ENCODE results near the gene CRADD. TPM values are rescaled to one million over a fixed set of nuclear protein-coding genes. Genes with fewer than 3 reads are reported as not detected.

The CRADD gene
- total RNA-seq, 6 experiments from 2014 or later = 17.2 to 65.3 (median 30.8) TPM

GRCh38 chr12:93833946-93834345 lies 156.8 kb downstream of the CRADD start:
- Histone ChIP-seq H3K4me3 (no peak overlapping the region), H3K27ac (no peak overlapping the region), H3K4me1 (peaks cover 0 to 9% (median 0%) of the 10 kb centered on the region in 4 donors), H3K36me3 (no peaks in the 10 kb centered on the region), H3K9me3 (no peaks in the 10 kb centered on the region), H3K27me3 (no peaks in the 10 kb centered on the region)
- intact Hi-C loops (cut with DNase I) = no loop called here
- no peak for ATAC-seq
- TF ChIP-seq CTCF (IDR thresholded peaks at IDR 0.05) (no peak), POLR2A (IDR thresholded peaks at IDR 0.05) (no peak)
- no peak for DNase-seq
- 82% methylated on average over 5 of the region's 6 CpGs for WGBS (ENCODE audit: insufficient coverage, low coverage, low lambda C conversion rate, missing lambda C conversion rate)

GRCh38 chr12:93836620-93837260 lies 159.6 kb downstream of the CRADD start:
- TF ChIP-seq POLR2A (IDR thresholded peaks at IDR 0.05) (no peak), CTCF (IDR thresholded peaks at IDR 0.05) (no peak)
- H3K4me1 ChIP-seq = peaks cover 0 to 9% (median 0%) of the 10 kb centered on the region in 4 donors
- no peaks in the 10 kb centered on the region for H3K27me3 ChIP-seq
- no peak overlapping the region for H3K27ac ChIP-seq
- WGBS (ENCODE audit: insufficient coverage, low coverage, low lambda C conversion rate, missing lambda C conversion rate) = 78% methylated on average over 6 of the region's 7 CpGs
- H3K36me3 ChIP-seq = no peaks in the 10 kb centered on the region
- intact Hi-C loops (cut with DNase I) = no loop called here
- ATAC-seq (no peak), DNase-seq (no peak)
- no peaks in the 10 kb centered on the region for H3K9me3 ChIP-seq
- no peak overlapping the region for H3K4me3 ChIP-seq

- no peak for DNase-seq
- no peaks in the 10 kb centered on the region for H3K36me3 ChIP-seq
- H3K27ac ChIP-seq = no peak overlapping the region
- no peaks in the 10 kb centered on the region for H3K9me3 ChIP-seq
- TF ChIP-seq POLR2A (IDR thresholded peaks at IDR 0.05) (no peak), CTCF (IDR thresholded peaks at IDR 0.05) (no peak)
- H3K4me3 ChIP-seq = no peak overlapping the region
- peaks cover 0 to 9% (median 0%) of the 10 kb centered on the region in 4 donors for H3K4me1 ChIP-seq
- intact Hi-C loops (cut with DNase I) = no loop called here
- WGBS (ENCODE audit: insufficient coverage, low coverage, low lambda C conversion rate, missing lambda C conversion rate) = 74% methylated on average over 2 of the region's 3 CpGs
- no peaks in the 10 kb centered on the region for H3K27me3 ChIP-seq
- peak; percentile 30 to 72 (median 68) for ATAC-seq
These were observed 161.0 kb downstream of the CRADD start for GRCh38 chr12:93838193-93838592.

- H3K36me3 ChIP-seq = no peaks in the 10 kb centered on the region
- H3K4me3 ChIP-seq = no peak overlapping the region
- H3K27ac ChIP-seq = no peak overlapping the region
- intact Hi-C loops (cut with DNase I) = no loop called here
- WGBS (ENCODE audit: insufficient coverage, low coverage, low lambda C conversion rate, missing lambda C conversion rate) = 83% methylated on average over 4 of the region's 4 CpGs
- ATAC-seq (no peak), DNase-seq (no peak)
- no peaks in the 10 kb centered on the region for H3K27me3 ChIP-seq
- TF ChIP-seq CTCF (IDR thresholded peaks at IDR 0.05) (no peak), POLR2A (IDR thresholded peaks at IDR 0.05) (no peak)
- H3K9me3 ChIP-seq = no peaks in the 10 kb centered on the region
- H3K4me1 ChIP-seq = peaks cover 0 to 13% (median 0%) of the 10 kb centered on the region in 4 donors
These were observed 161.9 kb downstream of the CRADD start for GRCh38 chr12:93839064-93839463.
